Measurements from ENCODE around the gene ST3GAL6.
A peak's percentile ranks its signal among the peaks of the same experiment; 100 is the strongest.

Gene ST3GAL6, protein sequence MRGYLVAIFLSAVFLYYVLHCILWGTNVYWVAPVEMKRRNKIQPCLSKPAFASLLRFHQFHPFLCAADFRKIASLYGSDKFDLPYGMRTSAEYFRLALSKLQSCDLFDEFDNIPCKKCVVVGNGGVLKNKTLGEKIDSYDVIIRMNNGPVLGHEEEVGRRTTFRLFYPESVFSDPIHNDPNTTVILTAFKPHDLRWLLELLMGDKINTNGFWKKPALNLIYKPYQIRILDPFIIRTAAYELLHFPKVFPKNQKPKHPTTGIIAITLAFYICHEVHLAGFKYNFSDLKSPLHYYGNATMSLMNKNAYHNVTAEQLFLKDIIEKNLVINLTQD

GRCh38 chr3:98763076-98763475 lies at the start of gene ST3GAL6:
ST3GAL6 (plus strand) TSS chr3:98763340; CDS start chr3:98768441, 5,101 bp downstream.
- H3K4me1 ChIP-seq: peaks cover 3% of the 10 kb centered on the region
- H3K4me3 ChIP-seq: no peak within 1 kb of the TSS
- H3K27me3 ChIP-seq (ENCODE audit: low read depth): no peaks in the 10 kb centered on the region
- DNase-seq (ENCODE audit: low spot score in 2 of 2): no peak
- no peaks in the 10 kb centered on the region for H3K36me3 ChIP-seq (replicated peaks)
- in situ Hi-C loops (cut with MboI; ENCODE audit: low sequenced_read_pairs): no loop called here
- H3K9me3 ChIP-seq: no peaks in the 10 kb centered on the region

DNA sequence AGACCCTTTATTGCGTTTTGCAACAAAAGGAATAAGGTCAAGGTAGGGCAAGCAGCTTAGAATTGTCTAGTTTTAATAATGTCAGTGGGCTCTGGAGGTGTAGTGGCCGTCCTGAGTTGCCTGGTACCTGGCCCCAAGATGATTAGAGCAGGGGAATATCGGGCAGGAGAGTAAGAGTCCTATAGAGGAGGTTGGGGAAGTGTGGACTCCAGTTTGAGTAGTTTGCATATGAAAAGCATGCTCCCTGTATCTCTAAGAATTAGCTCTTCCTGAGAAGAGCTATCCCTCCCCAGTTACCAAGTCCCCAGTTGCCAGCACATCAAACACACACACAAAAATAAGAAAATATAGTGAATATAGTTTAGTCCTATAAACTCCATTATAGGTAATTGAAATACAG lies 49.2 kb upstream of the ST3GAL6 start:
- H3K4me3 ChIP-seq: no peak overlapping the region
- in situ Hi-C loops (cut with MboI; ENCODE audit: low sequenced_read_pairs): no loop called here
- no peaks in the 10 kb centered on the region for H3K9me3 ChIP-seq
- H3K4me1 ChIP-seq: no peaks in the 10 kb centered on the region
- H3K27me3 ChIP-seq (ENCODE audit: low read depth): no peaks in the 10 kb centered on the region
- H3K36me3 ChIP-seq (replicated peaks): no peaks in the 10 kb centered on the region
- DNase-seq (ENCODE audit: low spot score in 2 of 2): no peak

DNA sequence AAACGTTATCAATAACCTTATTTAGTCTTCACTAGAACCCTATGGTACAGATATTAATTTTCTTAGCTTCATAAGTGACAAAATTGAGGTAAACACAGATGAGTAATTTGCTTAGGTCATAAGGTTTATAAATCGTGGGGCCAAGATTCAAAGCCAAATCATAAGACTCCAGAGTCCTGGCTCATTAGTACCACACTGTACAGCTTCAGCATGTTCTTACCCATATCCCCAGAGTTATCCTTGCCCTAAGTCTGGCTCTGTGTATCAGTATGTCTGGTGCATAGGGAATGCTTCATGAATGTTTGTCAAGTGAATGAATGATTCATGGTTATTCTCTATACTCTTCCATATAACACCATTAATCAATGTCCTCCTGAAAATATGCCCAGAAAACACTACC lies 45.6 kb upstream of the ST3GAL6 start:
- Histone ChIP-seq H3K36me3 (replicated peaks) (no peaks in the 10 kb centered on the region), H3K9me3 (no peaks in the 10 kb centered on the region), H3K4me1 (peaks cover 6% of the 10 kb centered on the region), H3K4me3 (no peak overlapping the region), H3K27me3 (ENCODE audit: low read depth) (peaks cover 15% of the 10 kb centered on the region; the same call in 1 of the 2 replicates)
- in situ Hi-C loops (cut with MboI; ENCODE audit: low sequenced_read_pairs): no loop called here
- DNase-seq (ENCODE audit: low spot score in 2 of 2): no peak

DNA sequence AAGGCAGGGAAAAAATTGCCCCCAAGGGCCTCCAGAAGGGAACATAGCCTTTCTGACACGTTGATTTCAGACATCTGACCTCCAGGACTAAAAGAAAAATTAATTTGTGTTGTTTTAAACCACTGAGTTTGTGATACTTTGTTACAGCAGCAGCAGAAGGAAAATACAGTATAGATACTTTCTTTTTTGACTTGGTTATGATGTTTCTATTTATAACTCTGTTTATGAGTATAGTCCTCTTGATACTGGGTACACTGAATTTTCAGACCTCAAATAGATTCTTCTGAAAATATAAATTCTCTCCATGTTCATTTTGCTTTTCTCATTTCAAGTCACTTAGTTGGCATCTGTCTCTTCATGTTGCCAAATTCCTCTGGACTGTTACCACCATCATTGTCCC lies 44.4 kb upstream of the ST3GAL6 start:
- H3K36me3 ChIP-seq (replicated peaks): no peaks in the 10 kb centered on the region
- in situ Hi-C loops (cut with MboI; ENCODE audit: low sequenced_read_pairs): no loop called here
- no peaks in the 10 kb centered on the region for H3K9me3 ChIP-seq
- peaks cover 15% of the 10 kb centered on the region; the same call in 1 of the 2 replicates for H3K27me3 ChIP-seq (ENCODE audit: low read depth)
- no peak for DNase-seq (ENCODE audit: low spot score in 2 of 2)
- peaks cover 9% of the 10 kb centered on the region for H3K4me1 ChIP-seq
- no peak overlapping the region for H3K4me3 ChIP-seq

- no peak for DNase-seq (ENCODE audit: low spot score in 2 of 2)
- Histone ChIP-seq H3K4me3 (no peak overlapping the region), H3K9me3 (no peaks in the 10 kb centered on the region), H3K36me3 (replicated peaks) (no peaks in the 10 kb centered on the region), H3K4me1 (peaks cover 9% of the 10 kb centered on the region), H3K27me3 (ENCODE audit: low read depth) (peaks cover 33% of the 10 kb centered on the region)
- in situ Hi-C loops (cut with MboI; ENCODE audit: low sequenced_read_pairs): no loop called here
Observed at GRCh38 chr3:98721776-98722175, 41.4 kb upstream of the ST3GAL6 start.

GRCh38 chr3:98722389-98722788 lies 40.8 kb upstream of the ST3GAL6 start:
- H3K36me3 ChIP-seq (replicated peaks): no peaks in the 10 kb centered on the region
- H3K27me3 ChIP-seq (ENCODE audit: low read depth): peaks cover 33% of the 10 kb centered on the region
- H3K4me1 ChIP-seq: peaks cover 9% of the 10 kb centered on the region
- no peaks in the 10 kb centered on the region for H3K9me3 ChIP-seq
- DNase-seq (ENCODE audit: low spot score in 2 of 2): peak; percentile 75 to 87
- H3K4me3 ChIP-seq: no peak overlapping the region
- in situ Hi-C loops (cut with MboI; ENCODE audit: low sequenced_read_pairs): no loop called here

- DNase-seq (ENCODE audit: low spot score in 2 of 2): no peak
- H3K4me1 ChIP-seq: peaks cover 9% of the 10 kb centered on the region
- no peak overlapping the region for H3K4me3 ChIP-seq
- H3K9me3 ChIP-seq: no peaks in the 10 kb centered on the region
- no peaks in the 10 kb centered on the region for H3K36me3 ChIP-seq (replicated peaks)
- H3K27me3 ChIP-seq (ENCODE audit: low read depth): peaks cover 27% of the 10 kb centered on the region
- in situ Hi-C loops (cut with MboI; ENCODE audit: low sequenced_read_pairs): no loop called here
Observed at GRCh38 chr3:98725352-98725751, 37.8 kb upstream of the ST3GAL6 start.

DNA sequence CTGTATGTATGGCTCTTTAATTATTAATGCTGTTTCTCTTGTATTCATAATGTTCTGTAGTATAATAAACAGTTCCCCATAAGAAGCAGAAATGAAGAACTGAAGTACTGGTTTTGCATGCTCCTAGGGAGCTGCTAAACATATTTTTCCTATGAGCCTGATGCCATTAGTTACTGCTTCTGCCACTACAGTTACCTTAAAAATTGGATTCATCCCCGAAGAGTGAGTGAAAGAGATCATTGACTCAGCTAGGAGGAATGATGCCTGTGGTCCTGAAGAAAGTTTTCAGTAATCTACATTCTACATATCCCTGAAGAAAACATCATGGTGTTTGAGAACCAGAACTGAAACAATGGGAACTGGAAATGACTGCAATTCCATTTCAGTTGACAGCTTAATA lies 37.1 kb upstream of the ST3GAL6 start:
- DNase-seq (ENCODE audit: low spot score in 2 of 2): no peak
- H3K4me1 ChIP-seq: peaks cover 9% of the 10 kb centered on the region
- H3K36me3 ChIP-seq (replicated peaks): no peaks in the 10 kb centered on the region
- in situ Hi-C loops (cut with MboI; ENCODE audit: low sequenced_read_pairs): no loop called here
- no peak overlapping the region for H3K4me3 ChIP-seq
- H3K27me3 ChIP-seq (ENCODE audit: low read depth): peaks cover 20% of the 10 kb centered on the region
- no peaks in the 10 kb centered on the region for H3K9me3 ChIP-seq

DNA sequence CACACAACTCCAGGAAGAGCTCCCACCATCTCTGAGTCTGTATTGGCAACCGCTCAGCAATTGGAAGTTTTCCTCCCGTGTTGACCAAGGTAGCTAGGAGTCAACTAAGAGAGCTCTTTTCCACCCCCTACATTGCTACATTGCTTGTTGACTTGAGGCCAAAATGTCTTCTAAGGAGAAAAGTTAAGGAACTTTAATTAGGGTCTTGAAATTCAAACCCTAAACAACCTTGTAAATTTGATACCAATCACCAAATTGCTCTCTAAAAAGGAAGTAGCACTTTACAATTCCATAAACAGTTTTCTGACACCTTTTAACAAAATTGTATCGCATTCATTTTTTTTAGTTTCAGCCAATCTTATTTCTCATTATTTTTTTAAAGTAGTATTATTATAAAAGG lies 35.5 kb upstream of the ST3GAL6 start:
- DNase-seq (ENCODE audit: low spot score in 2 of 2): no peak
- Histone ChIP-seq H3K4me3 (no peak overlapping the region), H3K9me3 (no peaks in the 10 kb centered on the region), H3K36me3 (replicated peaks) (no peaks in the 10 kb centered on the region), H3K27me3 (ENCODE audit: low read depth) (peaks cover 18% of the 10 kb centered on the region), H3K4me1 (peaks cover 6% of the 10 kb centered on the region; the same call in 1 of the 2 replicates)
- in situ Hi-C loops (cut with MboI; ENCODE audit: low sequenced_read_pairs): no loop called here

DNA sequence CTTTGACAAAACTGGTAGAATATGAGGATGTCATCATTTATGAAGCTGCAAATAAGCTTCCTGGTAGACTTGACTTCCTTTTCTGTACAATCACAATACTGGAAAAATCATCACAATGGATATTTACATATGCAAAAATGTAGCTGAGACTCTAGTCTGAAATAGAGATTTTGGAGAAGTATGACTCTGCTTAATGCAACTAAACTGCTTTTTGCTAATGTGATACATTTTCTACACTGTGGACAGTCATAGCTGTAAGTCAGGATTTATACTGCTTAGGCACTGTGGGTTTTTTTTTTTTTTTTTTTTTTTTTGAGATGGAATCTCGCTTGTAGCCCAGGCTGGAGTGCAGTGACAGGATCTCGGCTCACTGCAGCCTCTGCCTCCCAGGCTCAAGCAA lies 34.5 kb upstream of the ST3GAL6 start:
- Histone ChIP-seq H3K4me1 (peaks cover 3% of the 10 kb centered on the region; the same call in 1 of the 2 replicates), H3K9me3 (no peaks in the 10 kb centered on the region), H3K27me3 (ENCODE audit: low read depth) (peaks cover 18% of the 10 kb centered on the region), H3K36me3 (replicated peaks) (no peaks in the 10 kb centered on the region), H3K4me3 (no peak overlapping the region)
- in situ Hi-C loops (cut with MboI; ENCODE audit: low sequenced_read_pairs): no loop called here
- DNase-seq (ENCODE audit: low spot score in 2 of 2): no peak

- DNase-seq (ENCODE audit: low spot score in 2 of 2): no peak
- H3K4me3 ChIP-seq: no peak overlapping the region
Observed at GRCh38 chr3:98730338-98730737, 32.8 kb upstream of the ST3GAL6 start.

DNA sequence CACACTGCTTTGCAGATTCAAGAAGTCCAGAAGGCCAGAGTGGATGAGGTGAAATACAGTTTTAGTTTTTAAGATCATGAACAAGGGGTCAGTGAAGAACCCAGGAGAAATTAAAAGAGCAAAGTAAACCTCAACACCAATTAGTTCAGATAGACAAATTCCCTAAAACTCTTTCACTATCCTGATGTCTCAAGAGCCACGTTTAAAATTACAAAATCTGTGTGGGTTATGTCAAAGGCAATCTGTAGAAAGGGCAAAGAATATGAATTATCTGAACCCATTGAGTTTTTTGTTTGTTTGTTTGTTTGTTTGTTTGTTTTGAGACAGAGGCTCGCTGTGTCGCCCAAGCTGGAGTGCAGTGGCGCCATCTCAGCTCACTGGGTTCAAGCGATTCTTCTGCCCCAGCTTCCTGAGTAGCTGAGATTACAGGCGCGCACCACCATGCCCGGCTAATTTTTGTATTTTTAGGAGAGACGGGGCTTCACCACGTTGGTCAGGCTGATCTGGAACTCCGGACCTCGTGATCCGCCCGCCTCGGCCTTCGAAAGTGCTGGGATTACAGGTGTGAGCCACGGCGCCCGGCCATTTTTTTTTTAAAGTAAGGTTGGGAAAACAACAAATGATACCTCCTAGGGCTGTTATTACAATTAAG lies 32.1 kb upstream of the ST3GAL6 start:
- no peaks in the 10 kb centered on the region for H3K9me3 ChIP-seq
- H3K36me3 ChIP-seq (replicated peaks): no peaks in the 10 kb centered on the region
- peaks cover 5% of the 10 kb centered on the region; the same call in 1 of the 2 replicates for H3K27me3 ChIP-seq (ENCODE audit: low read depth)
- H3K4me1 ChIP-seq: peaks cover 10% of the 10 kb centered on the region; the same call in 1 of the 2 replicates
- no peak overlapping the region for H3K4me3 ChIP-seq
- no peak for DNase-seq (ENCODE audit: low spot score in 2 of 2)
- in situ Hi-C loops (cut with MboI; ENCODE audit: low sequenced_read_pairs): no loop called here

More at GRCh38 chr3:98730338-98730737, 32.8 kb upstream of the ST3GAL6 start:
- Histone ChIP-seq H3K36me3 (replicated peaks) (no peaks in the 10 kb centered on the region), H3K4me1 (peaks cover 10% of the 10 kb centered on the region; the same call in 1 of the 2 replicates), H3K27me3 (ENCODE audit: low read depth) (peaks cover 11% of the 10 kb centered on the region; the same call in 1 of the 2 replicates), H3K9me3 (no peaks in the 10 kb centered on the region)
- in situ Hi-C loops (cut with MboI; ENCODE audit: low sequenced_read_pairs): no loop called here

DNA sequence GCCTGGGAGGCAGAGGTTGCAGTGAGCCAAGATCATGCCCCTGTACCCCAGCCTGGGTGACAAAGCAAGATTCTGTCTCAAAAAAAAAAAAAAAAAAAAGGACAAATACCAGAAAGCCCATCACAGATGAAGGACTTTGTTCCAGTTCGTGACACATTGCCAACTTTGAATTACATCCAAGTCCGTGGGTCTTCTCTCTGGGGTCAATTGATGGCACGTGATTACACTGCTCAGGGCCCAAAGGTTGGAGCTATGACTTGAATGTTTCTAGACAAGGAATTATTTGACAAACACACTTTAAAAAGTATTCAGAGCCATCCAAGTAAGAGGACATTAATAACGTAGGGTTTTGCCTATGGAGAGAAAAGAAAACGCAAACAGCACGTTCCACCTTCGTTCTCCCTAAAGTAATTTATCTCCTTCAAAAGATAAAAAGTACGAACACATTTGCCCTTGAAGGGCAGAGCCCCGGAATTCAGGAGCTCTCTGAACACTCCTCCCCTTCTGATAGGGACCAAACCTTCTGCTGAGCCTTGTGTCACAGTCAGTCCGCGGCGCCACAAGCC lies 31.3 kb upstream of the ST3GAL6 start:
- Histone ChIP-seq H3K4me1 (peaks cover 10% of the 10 kb centered on the region; the same call in 1 of the 2 replicates), H3K4me3 (peak overlapping the region; percentile 69), H3K36me3 (replicated peaks) (no peaks in the 10 kb centered on the region), H3K9me3 (no peaks in the 10 kb centered on the region), H3K27me3 (ENCODE audit: low read depth) (no peaks in the 10 kb centered on the region)
- no peak for DNase-seq (ENCODE audit: low spot score in 2 of 2)
- in situ Hi-C loops (cut with MboI; ENCODE audit: low sequenced_read_pairs): no loop called here

Data from HAP-1 (cell line).